Gastrocnemius medialis (tissue), 4 donors: ENCODE results near the gene SLC50A1.

Experiments used
- CTCF ChIP-seq, 5 experiments: fragments of 450-650 bp in 3 of 5; fragments of 200-600 bp in 2 of 5; sonication (generic) in 2 of 5; IDR thresholded peaks in 4 of 5; conservative IDR thresholded peaks in 1 of 5; 1 replicate in 4 of 5; 2 replicates in 1 of 5; pipeline ENCODE4 v1.5.1; 2016 to 2019; ENCODE audit warnings: antibody characterized with exemption in 5 of 5, mild to moderate bottlenecking in 3 of 5, moderate library complexity in 3 of 5
- POLR2A ChIP-seq, 2 donors: fragments of 450-650 bp; IDR thresholded peaks; one replicate each; pipeline ENCODE4 v1.6.1; 2017; ENCODE audit warnings: antibody characterized with exemption in 2 of 2, mild to moderate bottlenecking in 2 of 2, moderate library complexity in 2 of 2

- TF ChIP-seq CTCF (IDR thresholded peaks at IDR 0.05 in 4 of 5, conservative IDR thresholded peaks at IDR 0.05 in 1 of 5) (no peak), POLR2A (IDR thresholded peaks at IDR 0.05) (no peak)
Observed at GRCh38 chr1:155173478-155174323, 38.0 kb downstream of the SLC50A1 start, which contains the start of gene TRIM46.
